HG02571 (cell line): ENCODE measurements around the gene LBHD2.
"Not testable (repeated sequence)": the region's sequence is repeated elsewhere in the genome, so short reads cannot be mapped to it uniquely, and the experiment has no call there.

Source experiments
- ATAC-seq: cut with Tn5 transposase; IDR thresholded peaks from one replicate; pipeline ENCODE4 v1.9.1; 2021; ENCODE audit warnings: mild to moderate bottlenecking, moderate library complexity; ENCODE audit not compliant: unreplicated experiment

LBHD2 gene

GRCh38 chr14:103103461-103104388, 19.7 kb downstream of the LBHD2 start:
- no peak for ATAC-seq

- no peak for ATAC-seq
These were observed 20.3 kb downstream of the LBHD2 start for GRCh38 chr14:103104389-103104653.

GRCh38 chr14:103104654-103105452, 20.8 kb downstream of the LBHD2 start:
- ATAC-seq: no peak

GRCh38 chr14:103105580-103106150, 21.7 kb downstream of the LBHD2 start:
- ATAC-seq: no peak

GRCh38 chr14:103107455-103107854, 23.4 kb downstream of the LBHD2 start:
- no peak for ATAC-seq

GRCh38 chr14:103107941-103108748, 24.1 kb downstream of the LBHD2 start:
- ATAC-seq: no peak

GRCh38 chr14:103108749-103109207, 24.8 kb downstream of the LBHD2 start:
- ATAC-seq: peak; percentile 45

- ATAC-seq: no peak
These were observed 25.8 kb downstream of the LBHD2 start for GRCh38 chr14:103109535-103110441.

GRCh38 chr14:103110681-103111231, 26.7 kb downstream of the LBHD2 start:
- no peak for ATAC-seq

- ATAC-seq: no peak
These were observed 27.3 kb downstream of the LBHD2 start for GRCh38 chr14:103111232-103111868.

- ATAC-seq: no peak
These were observed 28.6 kb downstream of the LBHD2 start for GRCh38 chr14:103112400-103113243.

GRCh38 chr14:103113303-103113702, 29.3 kb downstream of the LBHD2 start:
- ATAC-seq: no peak

- ATAC-seq: no peak
These were observed 29.8 kb downstream of the LBHD2 start for GRCh38 chr14:103113774-103114173.

- ATAC-seq: not testable (repeated sequence)
These were observed 31.2 kb downstream of the LBHD2 start for GRCh38 chr14:103115086-103115679.

GRCh38 chr14:103115845-103116572, 32.0 kb downstream of the LBHD2 start:
- ATAC-seq: no peak

- no peak for ATAC-seq
These were observed 32.6 kb downstream of the LBHD2 start for GRCh38 chr14:103116636-103117035.

- ATAC-seq: not testable (repeated sequence)
These were observed 33.5 kb downstream of the LBHD2 start for GRCh38 chr14:103117499-103117898.
